Measurements from ENCODE around the gene ZNF460. TPM values are rescaled to one million over a fixed set of nuclear protein-coding genes. Genes with fewer than 3 reads are reported as not detected.

ZNF460 gene
- total and polyA plus RNA-seq, 2 of the 13 experiments (the other 11 are each of a cell fraction or from before 2014, with no cell fraction given): 14.5 to 44.8 TPM

GRCh38 chr19:57279418-57280164, 694 bp upstream of the ZNF460 start (continued):
- TF ChIP-seq NR2F1 (CRISPR knock-in tag; IDR thresholded peaks at IDR 0.05): no peak; a peak in 1 of 4 replicates
- TF ChIP-seq KLF15 (CRISPR knock-in tag; IDR thresholded peaks at IDR 0.05; ENCODE audit: borderline replicate concordance): 0 out of 2 replicates have a peak, but pooled peaks have one; percentile 14
- 0 out of 2 replicates have a peak, but pooled peaks have one; percentile 19 for TF ChIP-seq GTF2F1 (IDR thresholded peaks at IDR 0.05; ENCODE audit: low read length)
- peak; percentile 74 for TF ChIP-seq FOXA3 (CRISPR knock-in tag; IDR thresholded peaks at IDR 0.05)
- TF ChIP-seq TCF7 (IDR thresholded peaks at IDR 0.05; ENCODE audit: low read depth): no peak
- 0 out of 4 replicates have a peak, but pooled peaks of 1 of the 2 experiments have one; percentile 48 for TF ChIP-seq EP300 (IDR thresholded peaks at IDR 0.05; ENCODE audit: low read depth in 2 of 2, low read length in 2 of 2)
- peak; percentile 64; the same call in 1 of the 2 replicates for TF ChIP-seq EP300 (CRISPR knock-in tag; IDR thresholded peaks at IDR 0.05; ENCODE audit: borderline replicate concordance)
- TF ChIP-seq GABPB1 (CRISPR knock-in tag; IDR thresholded peaks at IDR 0.05): peak; percentile 83; the same call in 1 of the 2 replicates
- no peak; the same call in 1 of the 2 replicates for TF ChIP-seq NCOR1 (IDR thresholded peaks at IDR 0.05; ENCODE audit: borderline replicate concordance, low read length)
- no peak for TF ChIP-seq CHD4 (IDR thresholded peaks at IDR 0.05; ENCODE audit: borderline replicate concordance, low read length)
- TF ChIP-seq TBX2 (CRISPR knock-in tag; IDR thresholded peaks at IDR 0.05; ENCODE audit: borderline replicate concordance): no peak
- peak; percentile 86; the same call in 1 of the 2 replicates for TF ChIP-seq TARDBP (CRISPR knock-in tag; IDR thresholded peaks at IDR 0.05)
- TF ChIP-seq SMYD3 (CRISPR knock-in tag; IDR thresholded peaks at IDR 0.05): peak; percentile 91
- TF ChIP-seq FOXK1 (CRISPR knock-in tag; IDR thresholded peaks at IDR 0.05; ENCODE audit: borderline replicate concordance, low read depth): peak; percentile 48; the same call in 1 of the 2 replicates
- TF ChIP-seq ZNF644 (CRISPR knock-in tag; IDR thresholded peaks at IDR 0.05; ENCODE audit: low read depth): 0 out of 2 replicates have a peak, but pooled peaks have one; percentile 26
- TF ChIP-seq ETV6 (CRISPR knock-in tag; conservative IDR thresholded peaks at IDR 0.05): 0 out of 2 replicates have a peak, but pooled peaks have one; percentile 76
- TF ChIP-seq JUNB (CRISPR knock-in tag; IDR thresholded peaks at IDR 0.05; ENCODE audit: borderline replicate concordance): no peak; the same call in 1 of the 2 replicates
- no peak for TF ChIP-seq ZNF615 (CRISPR knock-in tag; IDR thresholded peaks at IDR 0.05; ENCODE audit: borderline replicate concordance)
- TF ChIP-seq PAX8 (CRISPR knock-in tag; IDR thresholded peaks at IDR 0.05; ENCODE audit: borderline replicate concordance): no peak
- TF ChIP-seq ZNF331 (CRISPR knock-in tag; IDR thresholded peaks at IDR 0.05): peak; percentile 84; the same call in 1 of the 2 replicates
- no peak for TF ChIP-seq ZNF512 (CRISPR knock-in tag; IDR thresholded peaks at IDR 0.05)
- peak; percentile 80 for TF ChIP-seq KMT2B (CRISPR knock-in tag; IDR thresholded peaks at IDR 0.05)
- peak; percentile 49; the same call in 1 of the 2 replicates for TF ChIP-seq ZBTB26 (CRISPR knock-in tag; IDR thresholded peaks at IDR 0.05; ENCODE audit: borderline replicate concordance)
- no peak for TF ChIP-seq ZFP36 (IDR thresholded peaks at IDR 0.05; ENCODE audit: borderline replicate concordance, low read depth, low read length, partially characterized antibody)
- TF ChIP-seq ERF (CRISPR knock-in tag; IDR thresholded peaks at IDR 0.05): peak; percentile 92
- TF ChIP-seq SOX5 (CRISPR knock-in tag; IDR thresholded peaks at IDR 0.05; ENCODE audit: borderline replicate concordance): peak; percentile 55; the same call in 1 of the 2 replicates
- no peak for TF ChIP-seq SMARCE1 (IDR thresholded peaks at IDR 0.05; ENCODE audit: borderline replicate concordance)
